Stimulated activated CD8-positive, alpha-beta memory T cell treated with anti-CD3 and anti-CD28 coated beads, Interleukin-12 subunit alpha, Interleukin-12 subunit beta, amount 100 ng/mL, for 24 hours (primary cell): ENCODE results near the gene SECISBP2.

Experiments used
- DNase-seq: peaks from one replicate; pipeline ENCODE4 v3.0.0-alpha.2; 2020; ENCODE audit errors: extremely low read depth

Gene SECISBP2

GRCh38 chr9:89350988-89351557 is 32.8 kb downstream of the SECISBP2 start:
- DNase-seq: no peak

DNA sequence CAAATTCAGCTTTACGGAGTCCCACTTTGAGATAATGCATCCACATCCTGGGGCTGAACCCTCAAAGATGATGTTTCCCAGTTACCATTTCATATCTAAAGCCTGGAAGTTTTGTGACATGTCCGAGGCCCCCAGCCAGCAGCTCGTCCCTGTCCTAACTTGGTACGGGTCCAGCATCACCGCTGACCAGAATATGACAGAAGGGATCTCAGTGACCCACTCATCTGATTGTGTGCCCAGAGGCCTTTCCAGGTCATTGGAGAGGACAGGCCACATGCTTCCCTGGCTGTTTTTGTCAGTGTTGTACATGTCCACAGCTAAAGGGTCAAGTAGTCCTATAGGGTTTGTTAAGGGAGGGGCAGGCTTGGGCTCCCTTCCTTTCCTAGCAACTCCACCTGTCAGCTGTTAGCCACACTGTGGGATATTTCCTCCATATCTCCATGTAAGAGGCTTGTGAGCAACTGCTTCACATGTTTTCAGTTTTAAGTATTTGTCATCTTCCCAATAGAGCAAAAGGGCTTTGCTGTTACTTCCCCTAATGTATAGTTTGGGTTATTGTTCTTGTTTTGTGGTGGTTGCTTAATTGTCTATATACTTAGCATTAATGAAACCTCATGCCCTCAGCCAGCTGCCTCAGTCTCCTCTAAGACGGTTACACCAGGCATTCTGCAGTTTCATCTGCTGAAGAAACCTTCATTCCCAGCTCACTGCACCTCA is 33.4 kb downstream of the SECISBP2 start:
- DNase-seq: no peak

GRCh38 chr9:89352451-89352850 is 34.2 kb downstream of the SECISBP2 start:
- DNase-seq: no peak

GRCh38 chr9:89352874-89353649 is 34.8 kb downstream of the SECISBP2 start:
- no peak for DNase-seq

DNA sequence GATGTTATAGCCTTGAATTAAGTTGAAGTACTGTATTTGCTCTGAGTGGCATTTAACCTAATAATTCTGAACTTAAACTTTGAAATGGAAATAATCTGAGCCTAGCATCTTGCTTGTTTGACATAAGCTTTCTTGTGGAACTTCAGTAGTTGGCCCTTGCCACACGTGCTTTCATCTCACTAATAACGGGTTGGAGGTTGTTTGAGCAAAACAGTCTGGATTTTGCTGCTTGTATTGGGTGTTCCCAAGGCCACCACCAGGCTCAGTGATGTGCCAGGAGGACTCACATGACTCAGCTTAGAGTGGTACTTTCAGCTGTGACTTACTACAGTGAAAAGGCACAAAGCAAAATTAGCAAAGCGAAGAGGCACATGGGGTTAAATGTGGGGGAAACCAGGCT is 35.7 kb downstream of the SECISBP2 start:
- no peak for DNase-seq

DNA sequence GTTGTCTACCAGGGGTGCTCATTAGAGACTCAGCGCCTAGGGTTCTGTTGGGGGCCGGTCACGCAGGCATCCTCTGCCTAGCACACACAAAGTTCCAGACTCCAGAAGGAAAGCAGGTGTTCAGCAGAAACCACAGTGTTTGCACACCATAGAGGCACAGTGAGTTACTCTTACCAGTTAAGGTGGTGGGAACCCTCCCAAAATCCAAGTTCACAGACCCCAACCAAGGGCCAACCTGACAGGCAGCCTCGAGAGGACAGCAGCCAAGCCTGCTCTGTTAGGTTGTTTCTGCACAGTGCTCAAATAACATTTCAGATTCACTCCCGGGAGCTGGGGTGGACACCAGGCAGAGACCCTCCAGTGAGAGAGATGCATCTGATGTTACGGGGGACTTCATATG is 36.2 kb downstream of the SECISBP2 start:
- DNase-seq: no peak

DNA sequence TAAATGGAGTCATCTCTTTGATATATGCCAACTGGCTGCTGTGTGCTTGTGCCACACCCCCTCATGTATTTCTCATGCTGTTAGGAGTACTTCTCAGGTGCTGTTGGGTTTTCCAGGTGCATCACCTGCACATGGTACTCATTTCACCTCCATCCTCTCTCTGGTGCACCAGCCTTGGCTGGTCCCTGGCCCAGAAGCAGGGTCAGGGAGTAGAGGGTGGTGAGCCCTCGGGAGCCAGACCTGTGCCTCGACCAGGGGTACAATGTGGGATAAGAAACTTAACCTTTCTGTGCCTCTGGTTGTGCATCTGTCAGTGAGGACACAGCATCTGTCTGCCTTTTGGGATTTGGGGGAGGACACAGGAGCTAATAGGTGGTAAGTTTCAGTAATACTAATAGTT is 38.5 kb downstream of the SECISBP2 start:
- no peak for DNase-seq

- DNase-seq: no peak
Observed at GRCh38 chr9:89357331-89358197, 39.3 kb downstream of the SECISBP2 start.

- no peak for DNase-seq
Observed at GRCh38 chr9:89358376-89358916, 40.1 kb downstream of the SECISBP2 start.

DNA sequence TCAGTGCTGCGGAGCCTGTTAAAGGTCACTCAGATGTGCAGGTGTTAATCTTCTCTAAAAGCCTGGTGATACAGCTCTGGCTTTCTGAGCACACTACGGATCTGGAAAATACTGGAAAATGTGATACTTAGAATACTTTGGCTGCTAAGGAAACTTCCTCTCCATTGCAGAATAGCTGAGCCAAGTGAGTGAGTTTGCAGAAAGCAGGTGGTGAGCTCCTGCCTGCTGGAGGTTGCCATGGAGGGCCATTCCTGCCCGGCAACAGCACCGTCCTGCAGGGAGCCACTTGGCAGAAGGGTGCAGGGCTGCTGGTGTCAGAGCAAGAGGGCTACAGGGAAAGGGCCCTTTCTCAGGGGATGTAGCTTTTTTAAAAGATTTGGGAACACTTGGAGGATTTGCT is 40.7 kb downstream of the SECISBP2 start:
- DNase-seq: no peak

- no peak for DNase-seq
Observed at GRCh38 chr9:89359751-89360261, 41.5 kb downstream of the SECISBP2 start.

- no peak for DNase-seq
Observed at GRCh38 chr9:89360465-89360864, 42.2 kb downstream of the SECISBP2 start.

DNA sequence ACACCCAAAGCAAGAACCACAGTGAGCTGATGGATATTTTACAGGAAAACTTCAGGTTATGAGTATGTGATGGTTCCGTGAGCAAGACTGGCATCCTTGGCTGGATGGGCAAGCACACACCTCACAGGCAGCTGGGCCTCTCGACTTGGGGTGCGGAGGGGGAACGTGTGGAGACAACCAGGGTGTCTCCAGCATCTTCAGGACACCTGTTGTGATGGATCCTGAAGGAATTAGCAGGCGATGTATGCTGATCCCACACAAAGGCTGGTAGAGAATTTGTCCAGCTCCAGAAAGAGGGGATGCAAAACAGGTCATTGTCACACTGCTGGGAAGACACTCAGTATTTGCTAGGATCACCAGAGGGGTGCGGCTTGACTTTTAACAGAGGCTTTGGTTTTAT is 42.7 kb downstream of the SECISBP2 start:
- no peak for DNase-seq

- no peak for DNase-seq
Observed at GRCh38 chr9:89361816-89362646, 43.7 kb downstream of the SECISBP2 start.

DNA sequence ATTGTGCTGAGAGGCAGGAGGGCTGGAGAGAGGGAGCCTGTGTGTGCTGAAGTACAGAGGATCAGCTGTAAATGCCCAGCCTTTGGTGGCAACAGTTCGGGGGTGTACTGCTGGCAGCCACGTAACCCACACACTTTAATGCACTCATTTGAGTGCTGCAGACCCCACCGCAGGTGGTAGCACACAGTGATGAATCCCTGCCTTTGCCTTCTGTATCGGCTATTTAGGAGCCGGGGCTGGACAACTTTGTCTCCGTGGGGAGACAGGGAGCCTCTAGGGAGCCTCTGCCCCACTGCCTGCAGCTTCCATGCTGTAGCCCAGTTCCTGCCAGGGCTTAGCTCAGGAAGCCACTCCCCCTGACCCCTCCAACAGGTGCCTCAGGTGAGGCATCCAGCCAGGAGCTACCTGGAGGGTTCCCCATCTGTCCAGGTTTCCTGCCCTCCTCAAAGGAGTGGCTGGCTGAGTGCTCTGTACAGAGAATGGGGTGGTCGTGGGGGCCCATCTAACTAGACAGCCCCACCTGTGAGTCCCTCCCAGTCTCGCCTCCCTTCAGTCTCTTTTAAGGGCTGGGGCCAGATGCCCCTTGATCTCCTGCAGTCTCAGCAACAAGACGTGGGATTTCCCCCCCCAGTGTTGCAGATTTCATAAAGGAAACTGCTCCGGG is 44.5 kb downstream of the SECISBP2 start:
- no peak for DNase-seq

GRCh38 chr9:89363311-89363670 is 45.0 kb downstream of the SECISBP2 start:
- DNase-seq: no peak

- no peak for DNase-seq
Observed at GRCh38 chr9:89363921-89364665, 45.8 kb downstream of the SECISBP2 start.

GRCh38 chr9:89364666-89365531 is 46.6 kb downstream of the SECISBP2 start:
- no peak for DNase-seq

- DNase-seq: no peak
Observed at GRCh38 chr9:89365532-89365912, 47.2 kb downstream of the SECISBP2 start.
